Activated CD4-positive, alpha-beta memory T cell treated with anti-CD3 and anti-CD28 coated beads for 36 hours (primary cell): ENCODE measurements around the gene ABCC6. TPM values are rescaled to one million over a fixed set of nuclear protein-coding genes. Genes with fewer than 3 reads are reported as not detected.
"Not testable (repeated sequence)": the region's sequence is repeated elsewhere in the genome, so short reads cannot be mapped to it uniquely, and the experiment has no call there.

Experiments
- CTCF ChIA-PET: fragments of 350-600 bp; sonication (Branson Sonifier 250); formaldehyde crosslinking; loops from one replicate; lab custom pipeline; 2021; ENCODE audit warnings: antibody characterized with exemption, inconsistent platforms; lab: Charles Lee
- POLR2A ChIA-PET: fragments of 350-600 bp; sonication (Branson Sonifier 250); formaldehyde crosslinking; loops from one replicate; lab custom pipeline; 2021; ENCODE audit warnings: antibody characterized with exemption; lab: Charles Lee
- DNase-seq: peaks from one replicate; pipeline ENCODE4 v3.0.0-alpha.2; 2020
- H3K27ac Mint-ChIP-seq: one replicate; pipeline ENCODE4 v1.8.0; 2021; ENCODE audit warnings: mixed read lengths
- H3K27me3 Mint-ChIP-seq: one replicate; pipeline ENCODE4 v1.8.0; 2021; ENCODE audit warnings: mixed read lengths
- H3K36me3 Mint-ChIP-seq: one replicate; pipeline ENCODE4 v1.8.0; 2021; ENCODE audit warnings: mixed read lengths
- H3K4me1 Mint-ChIP-seq: one replicate; pipeline ENCODE4 v1.8.0; 2021; ENCODE audit warnings: low read depth, mixed read lengths
- H3K4me3 Mint-ChIP-seq: one replicate; pipeline ENCODE4 v1.8.0; 2021; ENCODE audit warnings: mild to moderate bottlenecking, mixed read lengths
- H3K9me3 Mint-ChIP-seq: one replicate; pipeline ENCODE4 v1.8.0; 2021; ENCODE audit warnings: mixed read lengths
- intact Hi-C: fragments of 100-400 bp; cut with micrococcal nuclease; formaldehyde crosslinking; loops from one replicate; pipeline ENCODE4 v1.15.1; 2023
- total RNA-seq, 2 experiments: library from RNA; stranded (reverse); gene quantifications; one replicate each; pipeline ENCODE4 v1.2.3, GENCODE V29; 2021

Gene ABCC6
- total RNA-seq = not detected

DNA sequence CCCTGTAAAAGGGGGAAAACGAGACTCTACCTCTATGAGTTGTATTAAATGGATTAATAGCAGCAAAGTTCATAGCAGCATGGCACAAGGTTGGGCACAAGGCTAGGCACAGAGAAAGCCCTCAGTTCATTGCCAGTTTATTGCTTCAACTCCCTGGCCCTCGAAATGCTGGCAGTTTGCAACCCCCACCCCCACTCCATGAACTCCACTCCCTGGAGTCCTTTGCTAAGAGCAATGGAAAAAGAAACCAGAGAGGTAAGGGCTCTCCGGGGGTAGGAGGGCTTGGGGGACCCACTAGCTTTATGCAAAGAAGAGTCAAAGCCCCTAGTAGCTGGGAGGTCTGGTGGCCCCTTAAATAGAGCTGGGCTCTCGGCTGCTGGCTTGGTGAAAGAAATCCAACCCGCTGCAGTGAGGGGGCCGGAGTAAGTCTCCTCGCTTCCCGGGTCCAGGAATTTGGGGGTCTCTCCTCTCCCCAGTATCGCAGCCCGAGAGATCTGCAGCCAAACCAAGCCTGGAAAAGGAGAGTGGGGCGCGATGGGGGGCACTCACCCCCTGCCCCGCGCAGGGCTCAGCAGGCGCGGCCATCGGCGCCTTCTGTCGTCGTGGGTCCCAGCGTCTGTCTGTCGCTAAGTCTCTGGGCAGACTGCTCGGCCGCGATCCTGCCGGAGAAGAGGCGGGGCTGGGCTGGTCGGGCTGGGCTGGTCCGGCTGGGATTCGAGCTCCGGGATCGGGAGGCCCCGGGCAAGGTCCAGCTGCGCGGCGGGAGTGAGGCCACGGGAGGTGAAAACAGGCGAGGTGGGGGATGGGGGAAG, at the start of gene ABCC6:
Gene ABCC6 (minus strand): TSS at position 645 of the 812 bp plus-strand sequence. CDS start 60 bp downstream, at position 585.
- CTCF ChIA-PET, DNase-seq, H3K27me3 Mint-ChIP-seq, H3K4me1 Mint-ChIP-seq, H3K36me3 Mint-ChIP-seq, POLR2A ChIA-PET, H3K9me3 Mint-ChIP-seq, H3K4me3 Mint-ChIP-seq, intact Hi-C loops, H3K27ac Mint-ChIP-seq: not testable (repeated sequence)

DNA sequence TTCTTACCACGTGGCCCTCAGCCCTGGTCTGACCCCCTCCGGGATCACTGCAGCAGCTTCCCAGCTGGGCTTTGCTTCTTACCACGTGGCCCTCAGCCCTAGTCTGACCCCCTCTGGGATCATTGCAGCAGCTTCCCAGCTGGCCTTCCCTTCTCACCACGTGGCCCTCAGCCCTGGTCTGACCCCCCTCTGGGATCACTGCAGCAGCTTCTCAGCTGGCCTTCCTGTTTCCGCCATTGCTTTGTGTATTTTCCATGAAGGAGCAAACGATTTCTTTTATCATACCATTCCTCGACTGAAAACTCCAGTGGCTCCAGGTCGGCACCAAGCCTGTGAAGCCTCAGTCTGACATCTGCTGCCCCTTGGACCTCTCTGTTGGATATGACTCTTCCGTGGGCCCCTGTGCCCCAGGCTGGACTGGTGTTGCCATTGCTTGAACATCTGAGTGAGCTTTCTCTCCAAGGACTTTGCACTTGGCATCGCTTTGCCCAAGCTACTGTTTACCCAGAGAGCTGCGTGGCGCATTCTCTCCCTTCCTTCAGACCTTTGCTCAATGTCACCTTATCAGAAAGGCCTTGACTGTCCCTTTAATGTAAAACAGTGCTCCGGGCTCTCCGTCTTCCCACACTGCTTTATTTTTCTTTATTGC, 49.4 kb upstream of the ABCC6 start:
- H3K27me3 Mint-ChIP-seq, CTCF ChIA-PET, H3K4me3 Mint-ChIP-seq, intact Hi-C loops, H3K27ac Mint-ChIP-seq, DNase-seq, H3K9me3 Mint-ChIP-seq, POLR2A ChIA-PET, H3K36me3 Mint-ChIP-seq, H3K4me1 Mint-ChIP-seq: not testable (repeated sequence)

DNA sequence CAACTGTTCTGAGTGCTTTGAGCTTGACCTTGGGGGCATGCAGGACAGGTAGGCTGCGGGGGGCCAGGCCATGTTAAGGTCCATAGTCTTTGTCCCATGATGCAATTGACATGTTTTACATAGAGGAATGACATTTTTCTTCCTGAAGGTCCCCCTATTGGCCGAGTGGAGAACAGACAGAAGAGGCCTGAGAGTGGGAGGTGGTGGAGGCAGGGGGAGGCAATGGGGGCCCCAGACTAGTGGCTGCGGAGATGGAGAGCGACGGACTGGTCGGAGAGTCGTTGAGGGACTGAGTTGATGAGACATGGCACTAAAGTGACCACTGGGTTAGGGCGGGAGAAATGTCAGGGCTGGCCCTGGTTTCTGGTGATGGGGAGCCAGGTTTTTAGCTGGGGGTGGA, 48.4 kb upstream of the ABCC6 start:
- H3K9me3 Mint-ChIP-seq, H3K4me1 Mint-ChIP-seq, POLR2A ChIA-PET, intact Hi-C loops, H3K4me3 Mint-ChIP-seq, CTCF ChIA-PET, H3K27me3 Mint-ChIP-seq, H3K27ac Mint-ChIP-seq, DNase-seq, H3K36me3 Mint-ChIP-seq: not testable (repeated sequence)

DNA sequence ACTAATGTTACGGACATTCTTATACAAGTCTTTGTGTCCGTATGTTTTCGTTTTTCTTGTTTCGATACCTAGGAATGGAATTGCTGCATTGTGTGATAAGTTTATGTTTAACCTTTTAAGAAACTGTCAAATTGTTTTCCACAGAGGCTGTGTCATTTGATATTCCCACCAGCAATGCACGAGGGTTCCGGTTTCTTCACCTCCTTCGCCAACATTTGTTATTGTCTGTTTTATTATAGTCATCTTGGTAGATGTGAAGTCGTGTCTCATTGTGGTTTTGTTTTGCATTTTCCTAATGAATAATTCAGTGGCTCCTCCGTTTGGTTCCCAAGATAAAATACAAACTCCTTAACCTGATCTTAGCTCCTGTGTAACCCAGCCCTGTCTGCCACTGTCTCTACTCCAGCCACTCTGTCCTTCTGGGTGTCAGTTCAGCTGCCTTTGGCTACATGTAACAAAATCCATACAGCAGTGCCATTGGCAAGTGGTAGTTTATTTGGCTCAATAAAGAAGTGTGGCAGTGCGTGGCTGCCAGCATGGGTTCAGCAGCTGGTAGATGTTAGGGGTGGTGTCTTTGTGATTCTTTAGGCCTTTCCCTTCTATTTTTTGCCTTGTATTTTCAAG, 45.0 kb upstream of the ABCC6 start:
- H3K4me1 Mint-ChIP-seq, DNase-seq, H3K4me3 Mint-ChIP-seq, H3K36me3 Mint-ChIP-seq, intact Hi-C loops, H3K27ac Mint-ChIP-seq, POLR2A ChIA-PET, H3K9me3 Mint-ChIP-seq, H3K27me3 Mint-ChIP-seq, CTCF ChIA-PET: not testable (repeated sequence)

DNA sequence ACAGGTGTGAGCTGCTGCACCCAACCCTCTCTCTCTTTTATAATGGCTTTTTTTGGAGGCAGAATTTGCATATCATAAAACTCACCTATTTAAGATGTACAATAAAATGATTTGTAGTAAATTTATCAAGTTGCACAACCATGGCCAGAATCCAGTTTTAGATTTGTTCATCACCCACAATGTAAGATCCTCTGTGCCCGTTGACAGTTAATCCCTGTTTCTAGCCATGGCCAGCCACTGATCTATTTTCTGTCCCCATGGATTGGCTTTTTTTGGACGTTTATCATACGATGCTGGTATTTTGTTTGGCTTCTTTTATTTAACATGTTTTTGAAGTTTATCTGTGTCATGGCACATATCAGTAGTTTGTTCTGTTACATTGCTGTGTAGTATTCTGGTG, 44.4 kb upstream of the ABCC6 start:
- intact Hi-C loops, H3K27me3 Mint-ChIP-seq, H3K4me1 Mint-ChIP-seq, H3K4me3 Mint-ChIP-seq, DNase-seq, CTCF ChIA-PET, H3K36me3 Mint-ChIP-seq, H3K9me3 Mint-ChIP-seq, POLR2A ChIA-PET, H3K27ac Mint-ChIP-seq: not testable (repeated sequence)

DNA sequence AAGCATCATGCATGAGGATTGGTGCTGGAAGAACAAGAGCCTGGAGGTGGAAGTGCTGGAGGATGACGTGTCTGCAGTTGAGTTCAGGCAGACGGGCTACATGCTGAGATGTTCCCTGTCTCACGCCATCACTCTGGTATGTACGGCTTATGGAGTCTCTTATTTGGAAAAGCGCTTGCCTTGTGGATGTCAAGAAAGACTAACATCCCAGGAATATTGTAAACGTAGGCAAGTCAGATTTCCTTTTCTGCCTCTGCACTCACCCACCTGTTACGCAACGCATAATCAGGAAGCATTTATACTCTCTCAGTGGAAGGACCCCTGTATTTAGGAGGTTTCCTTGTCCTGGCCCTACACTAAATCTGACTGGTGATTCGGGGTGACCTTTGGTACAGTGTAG, 41.8 kb upstream of the ABCC6 start:
- H3K27me3 Mint-ChIP-seq, DNase-seq, H3K4me1 Mint-ChIP-seq, H3K36me3 Mint-ChIP-seq, H3K4me3 Mint-ChIP-seq, H3K27ac Mint-ChIP-seq, intact Hi-C loops, H3K9me3 Mint-ChIP-seq, CTCF ChIA-PET, POLR2A ChIA-PET: not testable (repeated sequence)

DNA sequence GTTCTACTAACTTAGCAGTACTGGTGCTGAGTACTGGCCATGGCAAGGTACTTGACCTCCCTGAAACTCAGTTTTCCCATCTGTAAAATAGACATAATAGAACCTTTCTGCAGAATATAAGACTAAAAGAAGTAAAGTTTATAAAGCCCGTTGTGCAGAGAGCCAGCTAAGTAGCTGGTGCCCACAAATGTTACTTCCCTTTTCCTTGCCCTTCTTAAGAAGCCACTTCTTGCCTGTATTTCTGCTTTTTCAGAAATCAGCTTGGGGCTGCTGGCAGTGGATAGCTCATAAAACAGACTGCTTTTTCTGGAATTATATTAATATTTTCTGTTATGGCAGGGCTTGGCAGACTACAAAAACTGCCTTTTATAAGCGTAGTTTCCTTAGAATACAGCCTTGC, 40.7 kb upstream of the ABCC6 start:
- H3K9me3 Mint-ChIP-seq, H3K27me3 Mint-ChIP-seq, DNase-seq, H3K4me1 Mint-ChIP-seq, intact Hi-C loops, CTCF ChIA-PET, H3K36me3 Mint-ChIP-seq, H3K27ac Mint-ChIP-seq, H3K4me3 Mint-ChIP-seq, POLR2A ChIA-PET: not testable (repeated sequence)

DNA sequence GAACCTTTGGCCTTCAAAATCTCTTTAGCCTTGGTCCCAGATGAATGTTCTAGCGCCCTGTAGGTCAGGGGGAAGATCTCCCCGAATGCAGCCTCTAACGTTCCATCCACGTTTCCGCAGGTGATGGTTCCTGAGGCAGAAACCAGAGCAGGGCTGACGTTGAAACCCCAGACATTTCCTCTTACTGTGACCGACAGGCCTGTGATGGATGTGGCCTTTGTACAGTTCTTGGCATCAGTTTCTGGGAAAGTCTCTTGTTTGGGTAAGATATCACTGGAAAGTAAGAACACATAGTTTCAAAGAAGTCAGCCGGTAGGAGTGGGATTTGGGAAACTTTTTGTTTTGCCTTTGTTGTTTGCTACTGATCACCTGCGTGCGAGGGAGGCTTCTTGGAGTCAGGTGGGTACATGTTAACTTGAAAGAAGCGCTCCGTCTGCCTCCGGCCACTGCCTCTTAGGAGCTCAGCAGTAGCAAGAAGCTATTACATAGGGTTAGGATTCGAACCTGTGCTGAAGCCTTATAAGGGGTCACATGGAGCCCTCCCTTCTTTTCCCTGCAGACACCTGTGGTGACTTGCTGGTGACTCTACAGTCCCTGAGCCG, 39.8 kb upstream of the ABCC6 start:
- H3K36me3 Mint-ChIP-seq, H3K27ac Mint-ChIP-seq, H3K4me3 Mint-ChIP-seq, POLR2A ChIA-PET, CTCF ChIA-PET, H3K4me1 Mint-ChIP-seq, H3K27me3 Mint-ChIP-seq, H3K9me3 Mint-ChIP-seq, DNase-seq, intact Hi-C loops: not testable (repeated sequence)

DNA sequence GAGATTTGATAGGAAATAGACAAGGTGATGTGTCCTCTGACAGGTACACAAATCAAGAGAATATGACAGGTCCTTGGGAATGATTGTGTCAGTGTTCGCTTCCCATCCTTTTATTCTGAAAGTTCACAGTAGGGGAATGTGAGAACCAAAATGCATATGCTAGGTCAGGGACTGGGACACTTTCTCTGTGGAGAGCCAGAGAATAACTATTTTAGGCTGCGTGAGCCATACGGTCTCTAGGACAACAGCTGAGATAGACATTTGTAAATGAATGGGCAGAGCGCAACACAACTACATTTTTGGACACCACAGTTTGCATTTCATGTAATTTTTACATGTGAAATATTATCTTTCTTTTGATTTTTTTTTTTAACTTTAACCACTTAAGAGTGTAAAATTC, 36.7 kb upstream of the ABCC6 start:
- H3K4me3 Mint-ChIP-seq, intact Hi-C loops, CTCF ChIA-PET, H3K27ac Mint-ChIP-seq, H3K27me3 Mint-ChIP-seq, DNase-seq, H3K36me3 Mint-ChIP-seq, H3K4me1 Mint-ChIP-seq, POLR2A ChIA-PET, H3K9me3 Mint-ChIP-seq: not testable (repeated sequence)

DNA sequence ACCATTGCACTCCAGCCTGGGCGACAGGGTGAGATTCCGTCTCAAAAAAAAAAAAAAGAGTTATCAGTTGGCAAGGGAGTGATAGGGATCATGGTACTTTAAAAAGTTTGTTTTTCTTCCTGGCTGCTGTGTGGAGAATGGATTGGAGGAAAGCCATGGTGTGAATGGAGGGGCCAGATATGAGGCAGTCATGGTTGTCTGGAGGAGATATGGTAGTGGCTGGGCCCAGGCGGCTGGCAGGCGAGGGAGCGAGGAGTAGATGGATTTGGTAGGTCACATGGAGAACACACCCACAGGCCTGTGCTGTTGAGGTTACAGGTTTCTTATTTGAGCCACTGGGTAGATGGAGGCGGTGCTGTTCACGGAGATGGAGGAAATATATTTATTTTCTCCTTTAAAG, 35.5 kb upstream of the ABCC6 start:
- CTCF ChIA-PET, H3K4me1 Mint-ChIP-seq, intact Hi-C loops, DNase-seq, H3K27me3 Mint-ChIP-seq, H3K9me3 Mint-ChIP-seq, H3K27ac Mint-ChIP-seq, H3K4me3 Mint-ChIP-seq, POLR2A ChIA-PET, H3K36me3 Mint-ChIP-seq: not testable (repeated sequence)

DNA sequence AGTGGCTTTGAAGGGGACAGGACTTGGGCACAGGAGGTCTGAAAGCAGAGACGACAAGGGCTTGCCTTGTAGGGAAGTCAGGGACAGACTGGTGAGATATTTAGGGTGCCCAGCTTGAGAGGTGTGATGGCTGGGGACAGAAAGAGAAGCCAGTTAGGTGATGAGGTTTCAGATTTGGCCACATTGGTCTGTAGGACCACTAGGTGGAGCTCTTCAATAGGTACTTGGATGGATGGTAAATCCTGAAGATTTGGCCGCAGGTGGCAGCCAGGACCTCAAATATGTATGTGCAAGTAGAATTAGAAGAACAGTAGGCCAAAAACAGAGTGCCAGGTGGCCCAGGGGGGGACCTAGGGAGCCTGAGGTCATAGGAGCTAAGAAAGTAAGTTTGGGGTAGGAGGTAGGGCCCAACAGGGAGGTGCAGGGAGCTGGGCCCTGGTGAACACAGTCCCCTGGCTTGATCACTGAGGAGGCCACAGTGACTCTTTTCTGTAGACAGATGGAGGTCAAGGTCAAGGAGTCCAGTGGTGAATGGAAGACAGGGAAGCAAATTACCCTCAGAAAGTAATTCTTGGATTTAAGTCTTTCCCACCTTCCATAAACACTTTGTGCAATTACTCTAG, 34.1 kb upstream of the ABCC6 start:
- intact Hi-C loops, DNase-seq, H3K27me3 Mint-ChIP-seq: not testable (repeated sequence)

DNA sequence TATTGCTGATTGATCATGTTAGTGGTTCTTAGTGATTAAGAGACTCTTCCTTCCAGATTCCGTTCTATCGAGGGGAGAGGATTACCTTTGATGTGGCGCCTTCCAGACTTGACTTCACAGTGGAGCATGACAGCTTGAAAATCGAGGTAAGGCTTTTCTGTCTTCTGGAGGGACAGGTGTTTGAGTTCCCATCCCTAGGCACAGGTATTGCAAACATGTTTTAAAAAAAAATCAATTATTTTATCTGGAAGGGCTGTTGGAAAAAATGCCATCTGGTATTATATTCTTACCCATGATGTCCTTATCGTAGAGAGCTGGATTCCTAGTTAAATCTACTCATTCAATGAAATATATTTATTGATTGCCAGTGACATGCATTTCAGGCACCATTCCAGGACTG, 29.1 kb upstream of the ABCC6 start:
- CTCF ChIA-PET, H3K4me3 Mint-ChIP-seq, H3K27ac Mint-ChIP-seq, DNase-seq, H3K27me3 Mint-ChIP-seq, H3K36me3 Mint-ChIP-seq, H3K9me3 Mint-ChIP-seq, POLR2A ChIA-PET, H3K4me1 Mint-ChIP-seq, intact Hi-C loops: not testable (repeated sequence)

More for the DNA sequence above, 34.1 kb upstream of the ABCC6 start:
- POLR2A ChIA-PET, H3K27ac Mint-ChIP-seq, H3K4me3 Mint-ChIP-seq, CTCF ChIA-PET, H3K36me3 Mint-ChIP-seq, H3K9me3 Mint-ChIP-seq, H3K4me1 Mint-ChIP-seq: not testable (repeated sequence)
